Stimulated activated naive CD8-positive, alpha-beta T cell treated with anti-CD3 and anti-CD28 coated beads, Interleukin-15, amount 100 ng/mL, for 72 hours (primary cell): Measurements from ENCODE around the gene FILIP1L.

Source experiments
- ATAC-seq: fragments of 150-1000 bp; cut with Tn5 transposase; 2 replicates; pipeline ENCODE4 v1.10.0; 2021; ENCODE audit warnings: mild to moderate bottlenecking, moderate library complexity
- DNase-seq, 2 donors: peaks; one replicate each; pipeline ENCODE4 v3.0.0; 2021 to 2022
- H3K27ac Mint-ChIP-seq, 2 donors: one replicate each; pipeline ENCODE4 v1.8.0; 2022; ENCODE audit warnings: mild to moderate bottlenecking in 2 of 2, mixed read lengths in 2 of 2, moderate library complexity in 2 of 2
- H3K27me3 Mint-ChIP-seq: one replicate; pipeline ENCODE4 v1.8.0; 2022; ENCODE audit warnings: mixed read lengths
- H3K4me1 Mint-ChIP-seq: one replicate; pipeline ENCODE4 v1.8.0; 2022; ENCODE audit warnings: mild to moderate bottlenecking, mixed read lengths
- H3K4me3 Mint-ChIP-seq, 2 donors: one replicate each; pipeline ENCODE4 v1.8.0; 2022; ENCODE audit warnings: mild to moderate bottlenecking in 2 of 2, mixed read lengths in 2 of 2, moderate library complexity in 1 of 2
- H3K9me3 Mint-ChIP-seq, 2 donors: one replicate each; pipeline ENCODE4 v1.8.0; 2022; ENCODE audit warnings: mixed read lengths in 2 of 2

FILIP1L gene

GRCh38 chr3:100114413-100115030 lies at the start of gene FILIP1L:
TSS of gene FILIP1L (minus strand) at chr3:100114501.
- Mint-ChIP-seq H3K4me3 (no peak within 1 kb of the TSS), H3K4me1 (peaks cover 18% of the 10 kb centered on the region), H3K27me3 (no peaks in the 10 kb centered on the region), H3K9me3 (no peaks in the 10 kb centered on the region), H3K27ac (no peak within 1 kb of the TSS)
- no peak for ATAC-seq
- no peak for DNase-seq

DNA sequence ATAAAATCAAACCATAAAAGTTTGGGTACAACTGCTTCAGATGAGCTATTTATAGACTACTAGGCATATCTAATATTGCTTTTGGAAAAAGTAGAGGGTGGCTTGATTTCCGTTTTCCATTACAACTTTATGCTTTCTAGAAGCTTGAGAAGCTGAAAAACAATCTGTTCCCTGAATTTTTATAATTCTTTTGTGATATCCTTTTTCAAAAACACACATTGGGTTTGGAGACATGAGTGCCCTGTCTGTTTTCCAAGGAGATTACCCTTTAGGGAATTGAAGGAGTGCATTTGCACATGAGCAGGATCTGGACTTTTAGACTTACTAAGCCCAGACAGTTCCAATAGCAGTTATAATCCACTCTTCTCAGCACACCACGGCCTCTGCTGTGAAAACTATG lies 49.5 kb upstream of the FILIP1L start:
- ATAC-seq (no peak), DNase-seq (no peak)
- H3K4me1 Mint-ChIP-seq: peaks cover 6% of the 10 kb centered on the region
- no peaks in the 10 kb centered on the region for H3K9me3 Mint-ChIP-seq
- H3K27me3 Mint-ChIP-seq: no peaks in the 10 kb centered on the region
- H3K27ac Mint-ChIP-seq: peak overlapping the region in 1 of 2 donors; percentile 28
- no peak overlapping the region for H3K4me3 Mint-ChIP-seq

DNA sequence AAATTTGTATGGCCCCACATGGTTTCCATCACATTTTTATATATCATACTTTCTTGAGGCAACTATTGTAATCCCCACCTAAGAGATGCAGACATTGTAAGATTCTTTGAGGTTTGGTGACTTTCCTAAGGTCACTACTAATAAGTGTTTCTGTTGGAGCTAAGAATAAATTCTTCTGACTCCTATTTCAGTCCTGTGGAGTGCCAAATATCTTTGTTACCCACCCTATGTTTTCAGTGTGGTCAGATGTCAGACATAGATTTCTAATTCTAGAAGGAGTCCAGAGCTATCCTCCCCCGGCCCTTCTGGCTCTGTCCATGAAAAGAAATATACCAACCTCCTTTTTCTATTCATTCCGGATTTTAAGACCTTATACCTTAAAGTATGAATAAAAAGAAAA lies 46.2 kb upstream of the FILIP1L start:
- ATAC-seq: no peak
- Mint-ChIP-seq H3K4me3 (no peak overlapping the region), H3K4me1 (peaks cover 6% of the 10 kb centered on the region), H3K9me3 (peaks cover 9 to 14% of the 10 kb centered on the region in 2 donors), H3K27me3 (no peaks in the 10 kb centered on the region), H3K27ac (peak overlapping the region in 1 of 2 donors; percentile 4)
- no peak for DNase-seq

DNA sequence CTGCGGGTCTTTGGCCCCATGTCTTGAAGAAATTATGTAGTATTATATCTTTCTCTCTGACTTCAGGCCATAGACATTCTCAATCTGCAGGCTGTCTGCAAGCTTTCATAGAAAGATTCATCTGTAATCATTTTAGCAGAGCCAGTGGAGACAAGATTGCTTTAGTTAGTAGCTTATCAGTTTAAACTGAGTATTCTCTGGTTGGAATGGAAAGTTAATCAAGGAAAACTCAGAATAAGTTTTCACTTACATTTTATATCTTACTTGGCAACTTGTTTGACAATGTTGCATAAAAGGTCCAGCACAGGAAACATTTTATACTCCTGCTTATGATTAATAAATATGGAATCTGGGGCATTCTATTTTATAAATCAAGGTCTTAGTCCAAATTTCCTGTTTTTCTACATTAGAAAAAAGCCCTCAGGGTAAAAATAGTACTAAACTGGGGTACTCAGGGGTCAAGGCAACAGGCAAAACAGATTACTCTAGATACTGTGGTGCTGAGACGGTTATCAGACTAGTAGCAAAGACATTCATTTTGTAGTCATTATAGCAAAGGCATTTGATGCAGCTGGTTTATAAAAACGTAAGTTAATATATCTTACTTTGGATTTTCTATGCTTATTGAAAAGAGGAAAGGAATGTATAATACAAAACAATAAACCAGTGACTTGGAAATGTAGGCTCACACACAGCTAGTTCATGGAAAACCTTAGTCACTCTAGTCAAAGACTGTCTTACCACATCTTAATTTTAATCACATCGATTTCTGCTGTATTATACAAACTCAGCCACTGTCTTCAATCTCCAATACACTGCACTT lies 45.2 kb upstream of the FILIP1L start:
- Mint-ChIP-seq H3K27ac (peak overlapping the region in 1 of 2 donors; percentile 12), H3K4me1 (peaks cover 6% of the 10 kb centered on the region), H3K4me3 (no peak overlapping the region), H3K27me3 (no peaks in the 10 kb centered on the region), H3K9me3 (peaks cover 17 to 23% of the 10 kb centered on the region in 2 donors)
- DNase-seq (no peak), ATAC-seq (no peak)

- peaks cover 6% of the 10 kb centered on the region for H3K4me1 Mint-ChIP-seq
- peaks cover 17 to 23% of the 10 kb centered on the region in 2 donors for H3K9me3 Mint-ChIP-seq
- DNase-seq: no peak
- no peak overlapping the region for H3K4me3 Mint-ChIP-seq
- H3K27ac Mint-ChIP-seq: no peak overlapping the region
- H3K27me3 Mint-ChIP-seq: no peaks in the 10 kb centered on the region
- ATAC-seq: no peak
These were observed 44.6 kb upstream of the FILIP1L start for GRCh38 chr3:100158918-100159330.

DNA sequence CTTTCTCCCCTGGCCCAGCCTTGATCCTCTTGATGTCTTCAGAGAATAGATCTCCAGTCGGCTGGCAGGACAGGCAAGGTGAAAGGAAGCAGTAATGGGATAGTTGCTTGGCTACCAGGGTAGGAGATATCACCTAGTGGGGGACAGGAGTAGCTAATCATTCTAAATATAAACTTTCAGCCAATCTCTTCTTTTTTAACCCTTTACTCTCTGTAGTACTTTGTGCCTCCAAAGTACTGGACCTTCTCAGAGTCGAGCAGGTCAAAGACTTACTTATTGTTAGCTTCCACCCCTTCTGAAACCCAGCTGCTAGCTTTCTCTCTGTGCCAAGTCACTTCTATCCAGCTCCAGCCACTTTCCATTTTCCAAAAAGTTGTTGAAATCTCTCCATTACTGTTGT lies 43.4 kb upstream of the FILIP1L start:
- Mint-ChIP-seq H3K27ac (no peak overlapping the region), H3K27me3 (no peaks in the 10 kb centered on the region), H3K4me3 (no peak overlapping the region), H3K4me1 (peaks cover 6% of the 10 kb centered on the region), H3K9me3 (peaks cover 22 to 31% of the 10 kb centered on the region in 2 donors)
- DNase-seq (no peak), ATAC-seq (no peak)

GRCh38 chr3:100155590-100155989 lies 41.3 kb upstream of the FILIP1L start:
- Mint-ChIP-seq H3K4me1 (peaks cover 19% of the 10 kb centered on the region), H3K27ac (no peak overlapping the region)
- DNase-seq: no peak

GRCh38 chr3:100155128-100155527 lies 40.8 kb upstream of the FILIP1L start:
- Mint-ChIP-seq H3K4me3 (no peak overlapping the region), H3K27ac (peak overlapping the region in 1 of 2 donors; percentile 19), H3K27me3 (no peaks in the 10 kb centered on the region), H3K4me1 (peaks cover 17% of the 10 kb centered on the region), H3K9me3 (peaks cover 26 to 36% of the 10 kb centered on the region in 2 donors)
- DNase-seq (no peak), ATAC-seq (no peak)

More at GRCh38 chr3:100155590-100155989, 41.3 kb upstream of the FILIP1L start:
- H3K9me3 Mint-ChIP-seq: peaks cover 26 to 36% of the 10 kb centered on the region in 2 donors
- H3K4me3 Mint-ChIP-seq: no peak overlapping the region
- no peak for ATAC-seq
- H3K27me3 Mint-ChIP-seq: no peaks in the 10 kb centered on the region

- Mint-ChIP-seq H3K4me3 (no peak overlapping the region), H3K9me3 (peaks cover 26 to 36% of the 10 kb centered on the region in 2 donors), H3K27me3 (no peaks in the 10 kb centered on the region), H3K4me1 (peaks cover 22% of the 10 kb centered on the region), H3K27ac (no peak overlapping the region)
- ATAC-seq (no peak), DNase-seq (no peak)
These were observed 39.9 kb upstream of the FILIP1L start for GRCh38 chr3:100154171-100154570.

DNA sequence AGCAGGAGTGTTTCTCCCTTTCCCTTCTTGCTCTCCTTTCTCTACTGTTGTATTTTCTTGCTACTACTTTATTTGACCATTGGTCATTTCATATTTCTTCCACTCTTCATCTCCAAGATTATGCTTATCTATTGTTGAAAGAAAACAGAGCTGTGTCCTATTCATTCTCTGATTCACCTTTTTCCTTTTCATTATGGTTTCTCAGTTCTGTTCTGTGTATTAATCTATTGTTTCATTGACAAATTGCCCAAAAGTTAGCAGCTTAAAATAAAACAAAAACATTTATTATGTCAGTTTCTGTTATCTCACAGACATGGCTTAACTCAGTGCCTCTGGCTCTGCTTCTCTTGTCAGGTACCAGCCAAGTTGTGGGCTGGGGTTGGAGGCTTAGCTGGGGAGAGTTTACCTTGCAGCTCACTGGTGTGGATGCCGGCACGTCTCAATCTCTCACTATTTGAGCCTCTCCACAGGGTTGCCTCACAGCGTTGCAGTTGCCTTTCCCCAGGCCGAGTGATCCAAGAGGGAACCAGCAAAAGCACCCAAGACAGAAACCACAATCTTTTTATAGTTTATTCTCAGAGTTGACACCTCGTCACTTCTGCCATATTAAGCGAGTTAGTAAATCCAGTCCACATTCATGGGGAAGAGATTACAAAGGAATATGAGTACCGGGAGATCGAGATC lies 36.9 kb upstream of the FILIP1L start:
- no peak for DNase-seq
- Mint-ChIP-seq H3K4me3 (no peak overlapping the region), H3K4me1 (peaks cover 25% of the 10 kb centered on the region), H3K9me3 (peaks cover 17 to 23% of the 10 kb centered on the region in 2 donors), H3K27me3 (no peaks in the 10 kb centered on the region), H3K27ac (peak overlapping the region in 1 of 2 donors; percentile 74)
- peak; percentile 46 for ATAC-seq

DNA sequence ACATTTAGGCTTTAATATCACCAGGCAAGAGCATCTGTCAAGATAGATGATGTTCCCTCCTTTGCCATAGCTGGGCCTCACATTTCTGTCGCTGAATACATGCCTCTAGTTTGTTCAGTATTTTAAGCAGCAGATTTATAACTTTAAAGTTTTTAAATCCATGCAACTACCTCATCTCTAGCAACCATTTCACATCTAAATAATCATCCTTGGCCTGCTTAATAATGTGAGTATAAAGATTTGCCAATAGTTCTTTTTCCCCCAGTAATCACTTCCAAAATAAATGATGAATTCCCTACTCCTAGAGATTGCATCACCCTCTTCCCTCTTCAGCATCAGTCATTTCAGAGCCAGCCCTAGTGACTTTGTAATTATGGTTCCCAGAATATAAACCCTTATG lies 36.2 kb upstream of the FILIP1L start:
- no peak overlapping the region for H3K4me3 Mint-ChIP-seq
- H3K27me3 Mint-ChIP-seq: no peaks in the 10 kb centered on the region
- DNase-seq (no peak), ATAC-seq (no peak)
- H3K27ac Mint-ChIP-seq: peak overlapping the region in 1 of 2 donors; percentile 74
- H3K4me1 Mint-ChIP-seq: peaks cover 25% of the 10 kb centered on the region
- peaks cover 16 to 21% of the 10 kb centered on the region in 2 donors for H3K9me3 Mint-ChIP-seq

GRCh38 chr3:100149713-100150415 lies 35.6 kb upstream of the FILIP1L start:
- no peak overlapping the region for H3K4me3 Mint-ChIP-seq
- peaks cover 27% of the 10 kb centered on the region for H3K4me1 Mint-ChIP-seq
- peaks cover 10 to 15% of the 10 kb centered on the region in 2 donors for H3K9me3 Mint-ChIP-seq
- ATAC-seq (no peak), DNase-seq (no peak)
- H3K27ac Mint-ChIP-seq: peak overlapping the region in 1 of 2 donors; percentile 5
- H3K27me3 Mint-ChIP-seq: no peaks in the 10 kb centered on the region

- no peak for DNase-seq
- Mint-ChIP-seq H3K9me3 (peaks cover 9 to 15% of the 10 kb centered on the region in 2 donors), H3K27ac (no peak overlapping the region), H3K4me1 (peaks cover 34% of the 10 kb centered on the region), H3K27me3 (no peaks in the 10 kb centered on the region), H3K4me3 (no peak overlapping the region)
- no peak for ATAC-seq
These were observed 34.8 kb upstream of the FILIP1L start for GRCh38 chr3:100149130-100149529.

- no peaks in the 10 kb centered on the region for H3K27me3 Mint-ChIP-seq
- H3K4me3 Mint-ChIP-seq: no peak overlapping the region
- H3K9me3 Mint-ChIP-seq: peaks cover 24% of the 10 kb centered on the region in 2 donors
- H3K27ac Mint-ChIP-seq: no peak overlapping the region
- ATAC-seq: peak; percentile 92
- peaks cover 17% of the 10 kb centered on the region for H3K4me1 Mint-ChIP-seq
- peak in 1 of 2 donors; percentile 16 for DNase-seq
These were observed 30.1 kb upstream of the FILIP1L start for GRCh38 chr3:100144255-100144866.

- DNase-seq (no peak), ATAC-seq (no peak)
- H3K4me3 Mint-ChIP-seq: no peak overlapping the region
- no peak overlapping the region for H3K27ac Mint-ChIP-seq
- H3K9me3 Mint-ChIP-seq: peaks cover 24% of the 10 kb centered on the region in 2 donors
- peaks cover 19% of the 10 kb centered on the region for H3K4me1 Mint-ChIP-seq
- H3K27me3 Mint-ChIP-seq: no peaks in the 10 kb centered on the region
These were observed 27.3 kb upstream of the FILIP1L start for GRCh38 chr3:100141586-100141985.
